NCI-H2081 (cell line): ENCODE data around the gene CHRNE.
A peak's percentile ranks its signal among the peaks of the same experiment; 100 is the strongest.
"Not testable (repeated sequence)": the region's sequence is repeated elsewhere in the genome, so short reads cannot be mapped to it uniquely, and the experiment has no call there.

Experiments used
- DNase-seq, 2 experiments: peaks; one replicate each; lab custom pipeline; 2025; lab: John Stamatoyannopoulos, UW

Gene CHRNE

DNA sequence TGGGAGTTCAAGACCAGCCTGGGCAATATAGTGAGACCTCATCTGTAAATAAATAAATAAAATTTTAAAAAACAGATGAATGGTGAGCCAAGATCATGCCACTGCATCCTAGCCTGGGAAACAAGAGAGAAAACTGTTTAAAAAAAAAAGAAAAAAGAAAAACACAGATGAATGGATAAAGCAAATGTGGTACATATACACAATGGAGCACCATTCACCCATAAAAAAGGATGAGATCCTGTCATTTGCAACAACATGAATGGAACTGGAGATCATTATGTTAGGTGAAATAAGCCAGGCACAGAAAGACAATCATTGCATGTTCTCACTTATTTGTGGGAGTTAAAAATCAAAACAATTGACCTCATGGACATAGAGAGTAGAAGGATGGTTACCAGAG, 3.7 kb upstream of the CHRNE start:
- not testable (repeated sequence) for DNase-seq

DNA sequence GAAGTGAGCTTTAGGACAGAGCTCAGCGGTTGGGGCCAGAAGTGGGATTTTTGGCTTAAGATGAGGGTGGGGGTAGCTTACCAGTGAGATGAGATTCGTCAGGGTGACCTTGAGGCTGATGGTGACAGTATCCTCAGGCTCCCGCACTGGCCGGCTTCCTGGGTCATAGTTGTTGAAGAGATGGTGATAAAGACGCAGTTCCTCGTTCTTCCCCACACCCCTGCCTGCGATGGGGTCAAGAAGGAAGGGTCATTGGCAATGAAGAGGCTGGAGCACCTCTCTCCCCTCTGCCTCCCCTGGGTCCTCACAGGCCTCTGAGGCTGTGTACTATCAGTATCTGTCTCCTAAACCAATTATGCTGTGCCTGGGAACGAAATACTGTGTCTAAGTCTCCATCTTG, 358 bp downstream of the CHRNE start:
- no peak for DNase-seq

DNA sequence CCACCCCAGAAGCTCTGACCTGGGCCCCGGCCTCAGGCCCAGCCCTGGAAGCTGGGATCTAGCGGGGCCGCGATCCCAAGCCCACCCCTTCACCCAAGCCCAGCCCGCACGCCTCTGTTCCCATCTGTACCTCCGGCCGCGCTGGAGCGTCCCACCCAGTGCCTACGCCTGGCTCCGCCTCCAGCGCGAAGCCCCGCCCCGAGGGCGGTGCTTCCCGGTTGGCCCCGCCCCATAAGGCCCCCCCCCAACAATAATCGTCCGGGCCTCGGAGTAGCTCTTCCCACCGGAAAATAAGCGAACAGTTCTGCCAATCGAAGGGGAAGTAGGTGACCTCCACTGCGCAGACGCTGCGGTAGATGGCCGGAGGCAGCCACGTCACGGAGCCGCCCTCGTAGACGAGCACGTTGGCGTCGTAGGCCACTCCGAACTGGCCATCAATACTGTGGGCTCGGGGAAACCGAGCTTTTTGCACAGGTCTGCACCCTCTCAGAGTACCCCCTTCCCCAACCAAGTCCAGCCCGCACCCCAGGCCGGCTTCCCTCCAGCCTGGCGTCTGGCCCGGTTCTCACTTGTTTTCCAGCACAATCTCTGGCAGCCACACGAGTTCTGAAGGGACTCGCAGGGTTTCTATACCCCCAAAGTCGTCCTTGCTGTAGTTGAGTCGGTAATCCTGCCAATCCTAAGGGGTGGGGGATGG, 1.1 kb downstream of the CHRNE start:
- DNase-seq, result no peak

DNA sequence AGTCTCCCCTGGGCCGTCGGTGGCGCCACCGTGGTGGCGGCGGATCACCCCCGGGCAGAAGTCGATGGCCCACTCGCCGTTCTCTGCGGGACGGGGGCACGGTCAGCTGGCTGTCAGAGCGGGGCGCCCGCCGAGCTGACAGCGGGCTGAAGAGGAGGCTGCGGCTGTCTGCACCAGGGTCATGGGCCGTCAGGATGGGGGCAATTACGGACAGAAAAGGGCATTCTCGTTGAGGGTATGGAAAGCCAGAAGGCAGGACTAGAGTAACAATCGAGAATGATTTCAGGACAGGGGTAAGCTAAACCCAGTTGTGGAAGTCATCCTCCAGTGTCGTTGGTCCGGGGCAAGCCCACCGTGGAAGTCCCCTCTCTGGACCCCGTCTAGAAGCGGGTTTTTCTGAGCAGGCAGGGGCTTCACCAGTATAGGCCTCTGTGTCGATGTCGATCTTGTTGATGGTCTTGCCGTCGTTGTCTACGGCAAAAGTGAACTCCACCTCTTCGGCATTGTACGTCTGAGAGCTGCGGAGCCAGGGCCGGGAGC, 1.7 kb downstream of the CHRNE start:
- no peak for DNase-seq

DNA sequence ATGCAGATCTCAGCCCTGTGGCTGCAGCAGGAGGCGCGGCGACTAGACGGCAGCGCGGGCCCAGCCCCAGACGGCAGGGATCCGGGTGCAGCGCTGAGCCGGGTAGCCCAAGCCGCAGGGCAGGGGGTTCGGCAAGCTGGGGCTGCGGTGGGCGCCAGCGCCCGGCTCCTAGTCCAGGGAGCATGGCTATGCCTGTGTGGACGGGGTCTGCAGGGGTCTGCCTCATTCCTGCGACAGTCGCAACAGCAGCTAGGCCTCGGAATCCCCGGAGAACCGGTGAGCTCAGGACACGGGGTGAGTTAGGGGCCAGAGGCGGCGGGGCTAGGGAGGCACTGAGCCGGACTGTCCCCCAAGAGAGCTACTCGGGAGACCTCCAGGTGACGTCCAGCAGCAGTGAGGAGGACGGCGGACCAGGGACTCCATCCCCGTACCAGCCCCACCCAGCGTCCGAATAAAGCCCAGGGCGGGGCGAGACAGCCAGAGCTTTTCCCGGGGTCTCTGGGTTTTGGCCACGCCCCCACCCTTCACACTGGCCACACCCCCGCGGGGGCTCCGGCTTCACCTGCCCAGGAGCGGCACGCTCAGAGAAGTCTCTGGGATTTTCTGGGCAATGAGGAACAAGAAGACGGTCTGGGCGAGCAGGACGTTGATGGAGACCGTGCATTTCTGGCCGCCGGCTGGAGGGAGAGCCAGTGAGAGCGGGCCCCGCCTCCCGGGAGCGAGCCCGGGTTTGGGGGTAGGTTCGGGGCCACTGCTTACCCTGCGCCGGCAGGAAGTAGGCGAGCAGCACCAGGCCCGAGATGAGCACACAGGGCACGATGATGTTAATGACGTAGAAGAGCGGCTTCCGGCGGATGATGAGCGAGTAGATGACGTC, 2.4 kb downstream of the CHRNE start:
- DNase-seq, result no peak

DNA sequence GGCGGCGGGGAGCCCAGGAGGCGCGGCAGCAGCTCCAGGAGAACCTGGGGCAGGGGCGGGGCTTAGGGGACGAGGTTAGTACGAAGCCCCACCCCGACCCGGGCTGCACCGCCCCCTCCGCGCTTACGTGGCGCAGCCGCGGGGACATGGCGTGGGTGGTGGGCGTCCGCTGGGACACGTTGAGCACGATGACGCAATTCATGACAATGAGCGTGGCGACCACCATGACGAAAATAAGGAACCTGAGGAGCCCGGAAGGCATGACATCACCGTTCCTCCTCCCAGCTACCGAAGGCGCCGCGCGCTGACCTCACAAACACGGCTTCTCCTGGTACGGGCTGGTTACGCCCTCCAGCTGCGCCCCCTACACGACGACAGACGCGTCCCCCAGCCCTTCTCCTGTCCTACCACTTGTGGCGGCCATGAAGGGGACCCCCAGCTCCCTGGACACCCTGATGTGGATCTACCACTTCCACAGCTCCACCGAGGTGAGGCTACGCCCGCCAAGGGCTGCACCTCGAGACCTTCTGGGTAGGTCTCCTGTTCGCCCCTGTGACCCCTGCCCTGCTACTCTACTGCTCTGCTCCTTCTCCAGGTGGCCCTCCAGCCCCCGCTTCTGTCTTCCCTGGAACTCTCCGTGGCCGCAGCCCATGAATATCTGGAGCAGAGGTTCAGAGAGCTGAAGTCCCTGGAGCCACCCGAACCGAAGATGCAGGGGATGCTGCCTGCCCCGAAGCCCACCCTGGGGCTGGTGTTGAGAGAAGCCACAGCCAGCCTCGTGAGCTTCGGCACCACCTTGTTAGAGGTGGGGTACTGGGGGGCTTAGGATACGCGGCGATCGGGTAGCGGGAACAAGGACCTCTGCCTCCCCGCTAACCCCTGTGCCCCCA, 3.3 kb downstream of the CHRNE start, which contains the start of gene C17orf107:
Gene C17orf107 (plus strand): TSS at position 196 of the 890 bp plus-strand sequence. CDS start 227 bp downstream, at position 423.
- peak; percentile 38 to 41 for DNase-seq

DNA sequence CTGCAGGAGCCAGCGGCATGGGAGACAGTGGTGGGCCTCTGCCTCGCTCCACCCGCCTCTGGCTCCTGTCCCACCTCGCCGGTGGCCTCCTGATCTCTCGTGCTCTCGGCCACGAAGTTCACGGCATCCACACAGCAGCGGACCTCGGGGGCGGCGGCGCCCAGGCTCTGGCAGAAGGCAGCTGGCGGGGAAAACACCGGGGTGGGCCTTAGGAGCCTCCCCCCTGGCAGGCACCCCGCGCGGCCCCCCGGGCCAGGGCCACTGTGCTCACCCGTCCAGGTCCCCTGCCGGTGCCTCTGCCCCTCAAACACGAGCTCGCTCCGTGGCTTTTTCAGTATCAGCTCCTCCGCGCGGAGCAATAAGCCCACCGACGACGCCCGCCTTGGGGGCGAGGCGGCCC, 4.0 kb downstream of the CHRNE start:
- no peak for DNase-seq

DNA sequence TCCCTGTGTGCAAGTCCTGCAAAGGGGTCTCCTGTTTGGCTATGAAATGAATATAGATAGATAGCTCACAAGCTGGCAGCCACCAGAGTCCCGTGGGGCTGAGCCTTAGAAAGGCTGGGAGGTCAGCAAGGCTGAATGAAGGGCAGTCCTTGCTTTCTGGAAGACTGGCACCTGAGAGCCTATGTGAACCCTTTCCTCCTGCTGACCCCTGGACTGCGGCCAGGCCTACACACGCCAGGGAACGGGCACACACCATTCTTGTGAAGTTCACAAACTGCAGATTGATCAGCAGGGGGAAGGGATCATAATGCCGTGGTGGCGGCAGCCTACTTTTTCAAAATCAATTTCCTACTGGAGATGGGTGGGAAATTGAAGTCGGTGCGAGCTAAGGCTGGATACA, 4.5 kb downstream of the CHRNE start:
- DNase-seq, result no peak

DNA sequence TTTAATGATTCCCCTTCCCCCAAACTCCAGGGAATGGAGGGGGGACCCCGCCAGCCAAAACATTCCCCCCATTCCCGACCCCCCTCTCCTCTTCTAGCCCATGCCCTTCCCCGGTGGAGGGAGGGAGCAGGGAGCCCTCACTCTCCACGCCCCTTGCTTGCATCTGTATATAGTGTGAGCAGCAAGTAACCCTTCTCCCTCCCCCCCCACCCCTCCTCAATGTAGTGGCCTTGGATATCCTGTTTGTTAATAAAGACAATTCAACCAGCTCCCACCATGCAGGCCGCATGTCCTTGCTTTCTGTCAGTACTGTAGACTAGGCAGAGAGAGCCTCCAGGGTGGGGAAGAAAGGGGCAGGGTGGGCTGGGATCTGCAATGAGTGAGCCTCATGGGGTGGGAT, 5.1 kb downstream of the CHRNE start:
- no peak for DNase-seq

DNA sequence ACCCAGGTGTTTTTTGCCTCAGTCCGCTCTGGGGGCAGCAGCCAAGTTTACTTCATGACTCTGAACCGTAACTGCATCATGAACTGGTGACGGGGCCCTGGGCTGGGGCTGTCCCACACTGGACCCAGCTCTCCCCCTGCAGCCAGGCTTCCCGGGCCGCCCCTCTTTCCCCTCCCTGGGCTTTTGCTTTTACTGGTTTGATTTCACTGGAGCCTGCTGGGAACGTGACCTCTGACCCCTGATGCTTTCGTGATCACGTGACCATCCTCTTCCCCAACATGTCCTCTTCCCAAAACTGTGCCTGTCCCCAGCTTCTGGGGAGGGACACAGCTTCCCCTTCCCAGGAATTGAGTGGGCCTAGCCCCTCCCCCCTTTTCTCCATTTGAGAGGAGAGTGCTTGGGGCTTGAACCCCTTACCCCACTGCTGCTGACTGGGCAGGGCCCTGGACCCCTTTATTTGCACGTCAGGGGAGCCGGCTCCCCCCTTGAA, 5.7 kb downstream of the CHRNE start:
- DNase-seq, result no peak

DNA sequence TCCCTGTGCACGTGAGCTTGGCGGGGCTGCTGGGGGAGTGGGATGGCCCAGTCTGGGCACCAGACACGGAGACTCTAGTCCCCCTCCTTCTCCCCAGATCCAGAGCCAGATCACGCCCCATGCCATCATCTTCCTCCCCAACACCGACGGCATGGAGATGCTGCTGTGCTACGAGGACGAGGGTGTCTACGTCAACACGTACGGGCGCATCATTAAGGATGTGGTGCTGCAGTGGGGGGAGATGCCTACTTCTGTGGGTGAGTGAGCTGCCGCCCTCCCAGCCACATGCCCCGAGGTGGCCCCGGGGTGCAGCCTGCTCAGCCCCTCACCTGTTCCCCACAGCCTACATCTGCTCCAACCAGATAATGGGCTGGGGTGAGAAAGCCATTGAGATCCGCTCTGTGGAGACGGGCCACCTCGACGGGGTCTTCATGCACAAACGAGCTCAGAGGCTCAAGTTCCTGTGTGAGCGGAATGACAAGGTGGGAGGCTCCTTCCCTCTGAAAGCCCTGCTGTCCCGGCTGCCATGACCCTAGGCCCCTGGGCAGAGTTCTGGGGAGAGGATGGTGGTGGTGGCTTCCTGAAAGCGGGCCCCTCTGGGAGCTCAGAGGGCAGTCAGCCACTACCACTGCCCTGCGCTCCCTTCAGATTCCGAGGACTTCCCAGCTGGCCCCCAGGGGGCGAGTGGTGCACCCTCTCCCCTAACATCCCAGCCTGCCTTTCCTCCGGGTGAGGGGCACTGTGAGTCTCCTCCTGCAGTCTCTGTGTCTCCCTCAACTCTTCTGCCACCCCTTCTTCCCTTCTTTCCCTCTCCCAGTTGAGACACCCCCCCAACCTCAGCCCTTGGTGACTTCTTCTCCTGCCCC, 6.3 kb downstream of the CHRNE start:
- DNase-seq, result no peak

DNA sequence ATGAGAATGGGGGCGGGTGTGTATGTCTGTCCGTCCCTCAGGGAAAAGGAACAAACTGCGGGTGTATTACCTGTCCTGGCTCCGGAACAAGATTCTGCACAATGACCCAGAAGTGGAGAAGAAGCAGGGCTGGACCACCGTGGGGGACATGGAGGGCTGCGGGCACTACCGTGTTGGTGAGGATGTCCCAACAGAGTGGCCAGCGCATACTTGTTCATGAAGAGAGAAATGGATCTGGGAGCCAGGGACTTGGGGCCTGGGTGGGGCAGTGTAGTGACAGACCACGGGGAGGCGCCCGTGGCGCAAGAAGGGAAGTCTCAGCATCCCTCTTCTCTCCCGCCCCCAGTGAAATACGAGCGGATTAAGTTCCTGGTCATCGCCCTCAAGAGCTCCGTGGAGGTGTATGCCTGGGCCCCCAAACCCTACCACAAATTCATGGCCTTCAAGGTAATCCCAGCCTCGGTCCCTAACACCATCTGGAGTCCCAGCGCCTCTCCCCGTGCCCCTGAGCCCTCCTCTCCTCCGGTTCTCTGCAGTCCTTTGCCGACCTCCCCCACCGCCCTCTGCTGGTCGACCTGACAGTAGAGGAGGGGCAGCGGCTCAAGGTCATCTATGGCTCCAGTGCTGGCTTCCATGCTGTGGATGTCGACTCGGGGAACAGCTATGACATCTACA, 7.1 kb downstream of the CHRNE start:
- no peak for DNase-seq

DNA sequence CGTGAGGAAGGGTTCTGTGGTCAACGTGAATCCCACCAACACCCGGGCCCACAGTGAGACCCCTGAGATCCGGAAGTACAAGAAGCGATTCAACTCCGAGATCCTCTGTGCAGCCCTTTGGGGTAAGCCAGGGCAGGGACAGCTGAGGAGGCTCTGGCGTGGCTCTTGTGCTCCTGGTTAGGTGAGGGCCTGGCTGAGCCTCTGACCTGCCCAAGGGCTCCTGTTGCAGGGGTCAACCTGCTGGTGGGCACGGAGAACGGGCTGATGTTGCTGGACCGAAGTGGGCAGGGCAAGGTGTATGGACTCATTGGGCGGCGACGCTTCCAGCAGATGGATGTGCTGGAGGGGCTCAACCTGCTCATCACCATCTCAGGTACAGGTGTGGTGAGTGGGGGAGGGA, 7.8 kb downstream of the CHRNE start:
- DNase-seq, result no peak

DNA sequence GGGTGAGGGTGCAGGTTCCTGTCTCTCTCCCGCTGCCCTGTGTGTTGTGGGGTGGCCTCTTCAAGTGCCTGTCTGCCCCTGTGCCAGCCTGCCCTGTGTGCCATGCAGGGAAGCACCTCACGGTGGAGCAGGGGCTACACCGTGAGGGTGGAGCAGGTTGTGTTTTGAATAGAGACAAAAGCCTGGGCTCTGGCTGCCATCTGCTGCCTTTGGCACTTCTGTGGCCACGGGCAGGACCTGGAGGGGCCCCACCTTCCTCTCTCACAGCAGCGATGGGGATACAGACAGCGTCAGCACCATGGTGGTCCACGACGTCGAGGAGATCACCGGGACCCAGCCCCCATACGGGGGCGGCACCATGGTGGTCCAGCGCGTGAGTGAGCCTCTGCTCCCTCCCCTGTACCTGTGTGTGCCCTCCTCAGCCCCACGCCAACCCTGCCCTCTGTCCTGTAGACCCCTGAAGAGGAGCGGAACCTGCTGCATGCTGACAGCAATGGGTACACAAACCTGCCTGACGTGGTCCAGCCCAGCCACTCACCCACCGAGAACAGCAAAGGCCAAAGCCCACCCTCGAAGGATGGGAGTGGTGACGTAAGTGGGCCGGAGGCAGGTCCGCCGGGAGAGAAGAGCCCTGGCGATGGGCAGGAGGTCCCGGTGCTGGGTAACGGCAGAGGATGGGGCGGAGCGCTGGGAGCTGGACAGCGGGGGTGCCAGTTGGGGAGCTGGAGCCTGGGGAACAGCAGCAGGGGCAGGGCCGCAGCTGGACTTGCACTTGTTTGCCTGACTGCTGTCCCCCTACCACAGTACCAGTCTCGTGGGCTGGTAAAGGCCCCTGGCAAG, 9.0 kb downstream of the CHRNE start:
- DNase-seq, result no peak

DNA sequence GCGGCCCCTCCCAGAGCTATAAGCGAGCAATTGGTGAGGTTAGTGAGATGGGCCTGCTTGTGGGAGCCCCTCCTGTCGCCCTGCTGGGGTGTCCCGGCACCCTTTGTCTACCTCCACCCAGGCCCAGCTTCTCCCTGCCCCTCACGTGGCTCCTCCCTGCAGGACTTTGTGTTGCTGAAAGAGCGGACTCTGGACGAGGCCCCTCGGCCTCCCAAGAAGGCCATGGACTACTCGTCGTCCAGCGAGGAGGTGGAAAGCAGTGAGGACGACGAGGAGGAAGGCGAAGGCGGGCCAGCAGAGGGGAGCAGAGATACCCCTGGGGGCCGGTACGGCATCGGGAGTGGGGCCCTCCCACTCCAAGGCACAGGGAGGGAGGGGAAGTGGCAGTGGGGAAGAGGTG, 9.6 kb downstream of the CHRNE start:
- DNase-seq, result no peak

DNA sequence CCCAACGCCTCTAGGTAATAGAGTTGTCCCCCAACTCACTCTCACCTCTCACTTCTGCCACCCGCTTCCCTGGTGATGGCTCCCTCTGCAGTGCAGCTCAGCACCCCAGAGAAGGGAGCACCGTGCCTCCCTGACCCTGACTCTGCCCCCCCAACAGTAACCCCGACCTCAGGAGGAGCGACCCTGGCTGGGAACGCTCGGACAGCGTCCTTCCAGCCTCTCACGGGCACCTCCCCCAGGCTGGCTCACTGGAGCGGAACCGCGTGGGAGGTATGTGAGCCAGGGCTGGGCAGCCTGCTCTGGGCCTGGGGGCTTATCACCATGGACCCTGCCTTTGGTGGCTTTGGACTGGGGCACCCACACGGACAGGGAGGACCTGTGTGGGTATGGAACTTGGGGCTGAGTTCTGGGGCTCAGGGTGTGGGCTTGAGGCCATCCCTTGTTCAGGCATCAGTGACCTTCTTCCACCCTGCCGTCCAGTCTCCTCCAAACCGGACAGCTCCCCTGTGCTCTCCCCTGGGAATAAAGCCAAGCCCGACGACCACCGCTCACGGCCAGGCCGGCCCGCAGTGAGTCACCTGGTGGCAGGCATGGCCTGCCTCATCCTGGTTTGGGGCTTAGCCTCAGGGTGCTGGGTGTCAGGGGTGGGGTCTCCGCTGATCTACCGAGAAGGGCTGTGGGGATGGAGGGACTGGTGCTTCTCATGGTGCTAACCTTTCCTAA, 10.2 kb downstream of the CHRNE start:
- DNase-seq, result no peak

DNA sequence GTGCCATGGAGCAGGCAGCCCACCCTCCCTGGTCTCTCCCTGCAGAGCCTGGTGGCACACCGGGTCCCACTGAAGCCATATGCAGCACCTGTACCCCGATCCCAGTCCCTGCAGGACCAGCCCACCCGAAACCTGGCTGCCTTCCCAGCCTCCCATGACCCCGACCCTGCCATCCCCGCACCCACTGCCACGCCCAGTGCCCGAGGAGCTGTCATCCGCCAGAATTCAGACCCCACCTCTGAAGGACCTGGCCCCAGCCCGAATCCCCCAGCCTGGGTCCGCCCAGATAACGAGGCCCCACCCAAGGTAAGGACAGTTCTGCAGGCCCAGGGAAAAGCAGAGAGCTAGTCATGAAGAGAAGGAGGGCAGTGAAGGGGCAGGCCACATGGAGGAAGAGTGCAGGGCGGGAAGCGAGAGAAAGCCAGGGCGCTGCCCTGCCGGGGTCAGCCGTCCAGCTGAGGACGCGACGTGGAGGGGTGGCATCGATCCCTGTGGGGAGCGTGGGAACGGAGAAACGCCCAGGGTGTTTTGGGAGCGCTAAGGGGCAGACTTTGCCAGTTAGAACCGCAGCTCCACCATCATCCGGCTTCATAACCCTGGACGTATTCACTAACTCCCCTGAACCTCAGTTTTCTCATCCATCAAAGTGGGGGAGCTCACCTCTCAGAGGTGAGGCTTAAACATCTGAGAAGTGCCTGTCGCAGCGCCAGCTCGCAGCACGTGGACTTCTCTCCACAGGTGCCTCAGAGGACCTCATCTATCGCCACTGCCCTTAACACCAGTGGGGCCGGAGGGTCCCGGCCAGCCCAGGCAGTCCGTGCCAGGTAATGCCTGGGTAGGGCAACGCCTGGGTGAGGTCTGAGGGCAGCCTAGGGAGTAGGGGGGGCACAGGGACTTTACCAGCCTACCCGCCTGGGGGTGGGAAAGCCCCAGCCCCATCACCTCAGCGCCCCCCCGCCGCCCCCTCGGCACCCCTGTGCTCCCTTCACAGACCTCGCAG, 11.2 kb downstream of the CHRNE start:
- DNase-seq, result no peak
